GM19468 (cell line): ENCODE measurements around the gene ALG9.
A peak's percentile ranks its signal among the peaks of the same experiment; 100 is the strongest.

Source experiments
- ATAC-seq: cut with Tn5 transposase; IDR thresholded peaks from one replicate; pipeline ENCODE4 v1.9.1; 2021; ENCODE audit warnings: mild to moderate bottlenecking, moderate library complexity, moderate number of reproducible peaks; ENCODE audit not compliant: unreplicated experiment; ENCODE audit errors: extremely low read depth

Gene ALG9

DNA sequence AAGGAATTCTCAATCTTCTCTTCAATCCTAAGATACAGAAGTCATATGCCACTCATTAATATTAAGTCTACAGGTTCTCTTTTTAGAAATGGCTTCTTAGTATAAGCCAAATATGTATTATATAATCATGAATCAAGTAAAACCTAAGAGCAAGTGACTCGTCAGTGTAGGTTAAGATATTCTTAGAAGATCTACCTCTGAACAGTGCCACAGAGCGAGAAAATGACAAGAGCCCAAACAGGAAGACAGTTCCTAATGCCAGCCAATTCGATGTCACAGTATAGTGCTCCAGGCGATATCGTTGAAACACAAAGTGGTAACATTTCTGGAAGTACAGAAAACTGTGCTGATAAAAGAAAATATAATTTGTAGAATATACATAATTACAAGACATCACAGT lies 33.3 kb downstream of the ALG9 start:
- ATAC-seq = no peak

DNA sequence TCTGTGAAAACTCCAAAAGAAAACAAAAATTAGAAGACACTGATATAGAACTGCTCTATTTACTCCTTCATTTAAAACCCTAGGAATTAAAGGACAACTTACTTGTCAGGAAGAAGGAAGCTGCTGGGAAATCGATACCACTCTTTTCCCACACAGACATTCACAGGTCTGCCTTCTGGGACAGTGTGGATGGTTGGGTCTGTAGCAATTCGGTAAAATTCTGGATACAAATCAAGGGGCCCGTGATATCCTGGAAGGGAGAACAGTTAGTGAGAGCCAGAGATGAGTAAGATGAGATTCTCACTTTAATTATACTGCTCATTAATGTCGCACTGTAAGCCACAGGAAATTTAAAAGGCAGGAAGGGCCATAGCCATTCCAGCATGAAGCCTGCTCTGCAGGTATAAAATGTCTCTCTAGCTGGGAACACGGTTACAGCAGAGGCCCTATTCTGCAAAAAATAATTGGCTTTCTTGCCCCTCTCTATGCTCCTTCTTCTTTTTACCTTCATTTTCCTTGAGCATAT lies 34.0 kb downstream of the ALG9 start:
- no peak for ATAC-seq

DNA sequence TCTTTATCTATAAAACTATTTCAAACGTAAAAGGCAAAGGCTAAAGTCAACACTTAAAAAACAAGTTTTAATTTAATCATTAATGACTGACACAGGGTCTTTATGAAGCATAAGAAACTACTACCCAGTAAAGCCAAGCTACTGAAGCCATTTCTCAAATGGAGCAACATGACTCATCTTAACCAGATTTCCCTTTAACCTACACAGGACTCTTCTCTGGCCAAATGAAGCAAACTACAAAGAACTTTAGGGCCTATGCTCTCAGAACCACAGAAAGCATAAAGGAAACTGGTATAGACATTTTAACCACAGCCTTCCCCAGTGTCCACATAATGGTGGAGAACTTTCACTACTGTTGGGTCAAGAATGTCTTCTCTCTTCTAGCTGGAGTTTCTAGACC lies 34.7 kb downstream of the ALG9 start:
- peak; percentile 48 for ATAC-seq

DNA sequence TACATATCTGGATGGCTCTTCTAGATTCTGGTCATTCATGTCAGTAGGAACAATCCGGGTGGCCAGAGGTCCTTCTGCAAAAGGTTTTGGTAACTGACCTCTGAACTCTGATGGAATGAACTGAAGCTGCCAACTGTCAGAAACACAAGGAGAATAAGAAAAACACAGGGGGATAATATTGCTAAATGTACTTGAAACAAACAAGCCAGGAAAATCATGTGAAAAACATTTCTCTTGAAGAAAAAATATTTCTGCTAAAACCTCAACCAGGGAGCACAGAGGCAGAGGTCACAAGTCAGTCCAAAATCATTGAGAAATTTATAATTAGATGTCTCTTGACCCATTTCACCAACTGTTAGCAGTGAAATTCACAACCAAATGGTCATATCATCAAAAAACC lies 35.2 kb downstream of the ALG9 start:
- ATAC-seq = no peak

DNA sequence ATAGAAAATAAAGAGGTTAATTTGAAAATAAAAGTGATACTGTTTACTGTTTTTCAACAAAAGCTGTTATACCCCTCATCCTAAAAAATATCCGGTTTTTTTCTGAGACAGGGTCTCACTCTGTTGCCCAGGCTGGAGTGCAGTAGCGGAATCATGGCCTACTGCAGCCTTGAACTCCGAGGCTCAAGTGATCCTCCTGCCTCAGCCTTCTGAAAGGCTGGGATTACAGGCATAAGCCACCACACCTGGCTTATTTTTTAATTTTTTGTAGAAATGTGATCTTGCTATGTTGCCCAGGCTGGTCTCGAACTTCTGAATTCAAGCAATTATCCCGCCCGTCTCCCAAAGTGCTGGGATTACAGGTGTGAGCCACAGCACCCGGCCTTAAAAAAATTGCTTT lies 35.7 kb downstream of the ALG9 start:
- ATAC-seq = no peak

DNA sequence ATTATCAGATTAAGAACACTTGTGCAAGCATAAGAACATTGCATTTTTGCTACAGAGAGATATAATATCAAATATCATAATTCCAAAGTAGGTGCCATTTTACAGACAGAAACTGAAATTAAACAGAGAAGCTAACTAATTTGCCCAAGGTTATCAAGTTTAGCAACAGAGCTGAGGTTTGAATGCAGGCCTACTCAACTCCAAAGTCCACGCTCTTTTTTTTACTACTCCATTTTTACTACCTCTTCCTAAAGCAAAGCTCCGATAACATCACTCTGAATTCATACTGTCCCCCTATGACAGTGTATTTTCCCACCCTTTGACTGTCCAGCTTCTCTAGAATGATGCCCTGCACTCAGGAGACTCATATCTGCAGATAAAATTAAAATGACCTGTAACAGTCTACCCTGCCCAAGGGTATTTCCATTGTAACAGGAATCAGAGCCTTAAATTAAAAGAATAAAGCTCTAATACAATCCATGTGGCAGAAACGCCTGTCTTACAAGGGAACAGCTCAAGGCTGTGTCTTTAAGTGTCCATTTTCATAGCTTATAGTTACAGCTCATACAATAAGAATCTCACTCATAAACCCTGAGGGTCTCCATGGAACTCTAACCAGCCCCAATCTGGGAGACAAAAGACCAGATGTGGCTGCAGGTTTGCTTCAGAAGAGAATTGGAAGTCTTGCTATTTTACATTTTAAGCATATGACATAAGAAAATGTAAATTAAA lies 36.8 kb downstream of the ALG9 start:
- no peak for ATAC-seq

DNA sequence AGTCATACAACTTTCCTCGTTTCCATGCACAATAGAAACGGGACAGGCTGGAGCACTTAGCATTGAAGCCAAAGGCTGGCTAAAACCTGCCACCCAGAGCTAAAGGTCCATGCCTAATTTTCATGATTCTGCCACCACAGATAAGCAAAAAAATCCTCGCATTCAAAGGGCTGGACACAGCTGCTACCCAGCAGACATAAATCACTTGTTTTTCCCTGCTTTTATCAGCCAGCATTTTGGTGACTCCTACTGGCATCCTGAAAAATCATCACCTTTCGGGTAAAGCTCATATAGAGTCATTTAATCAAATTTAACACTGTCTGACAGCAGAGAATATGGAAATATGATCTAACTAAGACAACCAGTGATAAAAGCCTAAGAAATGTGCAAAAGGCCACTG lies 37.9 kb downstream of the ALG9 start:
- no peak for ATAC-seq

DNA sequence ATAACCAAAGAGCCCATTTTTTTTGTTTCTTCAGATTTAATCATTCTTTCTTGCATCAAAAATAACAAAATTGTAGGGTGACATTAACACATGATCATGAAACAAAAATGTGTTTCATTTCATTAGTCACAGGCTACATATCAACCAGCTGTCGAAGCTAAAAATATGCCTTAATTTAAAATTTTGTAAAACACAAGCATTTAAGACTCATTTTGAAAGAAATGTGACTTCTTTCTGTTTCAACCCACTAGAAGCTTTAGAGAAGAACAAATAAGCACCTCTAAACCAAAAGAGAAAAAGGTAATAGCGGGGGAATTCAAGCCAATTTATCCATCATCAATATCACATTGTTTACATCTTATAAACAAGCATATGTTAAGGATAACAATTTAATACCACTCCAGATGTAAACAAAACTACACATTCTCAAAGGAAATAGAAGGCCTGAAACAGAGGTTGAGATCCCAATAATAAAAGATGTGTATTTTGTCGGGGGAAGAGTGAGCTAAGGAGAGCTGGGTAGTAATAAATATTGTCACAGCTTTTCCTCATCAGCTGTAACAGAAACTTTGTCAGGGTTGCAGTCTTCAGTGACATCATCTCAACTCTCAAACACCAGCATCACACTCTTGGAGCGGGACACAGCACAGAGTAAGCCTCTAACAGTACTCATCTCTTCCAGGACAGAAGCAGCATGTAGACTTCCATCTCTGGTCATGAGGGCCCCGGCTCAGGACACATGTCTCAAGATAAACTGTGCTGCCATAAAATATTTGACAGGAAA lies 42.0 kb downstream of the ALG9 start:
- ATAC-seq = peak; percentile 35

DNA sequence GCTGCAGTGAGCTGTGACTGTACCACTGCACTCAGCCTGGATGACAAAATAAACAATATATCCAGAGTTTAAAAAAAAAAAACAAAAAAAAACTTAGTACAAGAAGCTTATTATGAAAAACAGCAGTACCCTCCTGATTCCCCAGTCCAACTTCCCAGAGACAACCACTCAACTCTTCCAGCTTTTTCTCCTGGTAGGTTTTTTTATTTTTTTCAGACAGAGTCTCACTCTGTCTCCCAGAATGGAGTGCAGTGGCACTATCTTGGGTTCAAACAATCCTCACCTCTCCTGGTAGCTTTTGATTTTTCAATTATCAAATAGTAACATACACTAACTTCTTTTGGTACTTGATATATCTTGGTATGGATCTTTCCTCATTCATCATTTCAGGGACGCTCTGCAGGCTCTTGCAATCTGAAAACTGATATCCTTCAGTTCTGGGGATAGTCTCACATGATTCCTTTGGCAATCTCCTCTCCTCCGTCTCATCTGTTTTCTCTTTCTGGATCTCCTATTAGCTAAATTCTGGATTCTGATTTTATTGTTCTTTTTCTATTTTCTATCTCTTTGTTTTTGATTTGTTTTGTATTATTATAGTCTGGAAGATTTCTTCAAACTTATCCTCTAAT lies 44.9 kb downstream of the ALG9 start:
- no peak for ATAC-seq

DNA sequence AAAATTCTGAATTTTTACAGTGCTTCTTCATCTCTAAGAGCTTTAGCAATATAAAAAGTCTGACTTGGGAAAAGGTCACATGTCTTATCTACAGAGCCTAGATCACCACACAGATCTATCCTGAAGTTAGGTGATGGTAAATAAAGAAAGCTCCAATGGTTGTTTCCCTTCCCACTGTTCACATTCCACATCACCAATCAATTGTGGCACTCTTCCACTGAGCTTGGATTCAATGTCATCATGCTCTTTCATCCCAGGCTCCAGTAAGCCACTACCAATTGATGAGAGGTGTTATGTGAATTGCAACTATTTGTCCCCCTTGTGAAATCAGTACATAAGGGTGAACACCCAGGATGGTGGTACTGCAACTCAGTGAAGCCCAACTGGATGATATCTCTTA lies 47.8 kb downstream of the ALG9 start:
- no peak for ATAC-seq

DNA sequence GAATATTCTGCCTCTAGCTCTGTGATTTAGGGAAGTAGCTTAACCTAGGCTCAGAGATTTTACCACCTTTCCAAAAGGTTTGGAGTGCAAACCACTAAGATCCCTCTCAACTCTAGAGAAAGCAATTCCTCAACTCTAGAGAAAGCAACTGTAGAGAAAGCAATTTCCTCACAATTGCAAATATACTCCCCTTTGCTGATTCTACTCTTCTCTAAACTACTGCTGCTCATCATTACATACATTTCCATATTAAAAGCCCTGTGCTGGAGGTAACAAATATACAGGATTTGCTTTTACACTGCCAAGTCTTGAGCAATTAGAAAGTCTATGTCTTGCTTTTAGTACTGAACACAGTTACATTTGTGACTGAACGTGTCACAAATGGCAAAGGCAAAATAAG lies 48.2 kb downstream of the ALG9 start:
- no peak for ATAC-seq

DNA sequence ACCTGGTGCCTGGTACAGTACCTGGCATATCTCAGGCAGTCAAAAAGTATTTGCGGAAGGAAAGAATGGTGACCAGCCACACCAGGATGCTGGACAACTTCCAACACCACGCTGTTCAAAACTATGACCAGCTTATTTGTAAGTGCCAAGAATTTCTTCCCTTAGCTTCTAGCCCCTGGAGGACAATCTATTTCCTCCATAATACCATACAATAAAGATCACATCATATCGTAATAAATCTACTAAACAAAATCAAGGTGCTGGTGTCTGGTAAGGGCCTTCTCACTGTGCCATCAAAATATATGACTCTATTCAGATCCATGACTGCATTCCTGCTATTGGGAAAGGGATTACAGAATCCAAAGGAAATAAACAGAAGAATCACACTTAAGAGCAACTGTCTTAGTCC lies 51.5 kb downstream of the ALG9 start:
- ATAC-seq = no peak

DNA sequence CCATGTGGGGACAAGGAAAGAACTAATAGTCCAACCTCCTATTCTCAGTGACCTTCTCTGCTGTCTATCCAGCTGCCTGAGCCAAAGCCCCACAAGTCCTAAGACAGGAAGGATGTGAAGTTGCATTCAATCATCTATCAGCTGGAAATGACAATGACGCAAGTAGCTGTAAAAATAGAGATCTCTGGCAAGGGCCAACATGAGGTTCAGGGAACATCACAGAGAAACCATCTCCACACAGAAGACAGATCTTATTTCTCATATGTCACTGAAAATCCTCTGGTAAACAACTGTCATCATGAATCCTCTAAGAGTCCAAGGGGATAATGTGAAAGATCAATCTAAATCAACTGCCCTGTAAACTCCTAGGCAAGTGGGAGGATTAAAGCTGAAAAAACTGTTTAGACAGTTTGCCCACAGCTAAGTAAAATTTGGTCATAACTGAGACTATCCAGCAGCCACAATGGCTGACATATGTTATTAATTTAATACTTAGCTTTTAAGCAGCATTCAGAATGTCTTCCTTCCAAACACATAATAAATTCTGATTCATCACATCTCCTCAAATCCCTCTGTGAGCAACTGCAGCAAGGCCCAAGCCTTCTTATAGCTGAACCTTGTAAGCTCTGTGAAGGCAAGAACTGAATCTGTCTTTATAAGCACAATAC lies 52.1 kb downstream of the ALG9 start:
- no peak for ATAC-seq

DNA sequence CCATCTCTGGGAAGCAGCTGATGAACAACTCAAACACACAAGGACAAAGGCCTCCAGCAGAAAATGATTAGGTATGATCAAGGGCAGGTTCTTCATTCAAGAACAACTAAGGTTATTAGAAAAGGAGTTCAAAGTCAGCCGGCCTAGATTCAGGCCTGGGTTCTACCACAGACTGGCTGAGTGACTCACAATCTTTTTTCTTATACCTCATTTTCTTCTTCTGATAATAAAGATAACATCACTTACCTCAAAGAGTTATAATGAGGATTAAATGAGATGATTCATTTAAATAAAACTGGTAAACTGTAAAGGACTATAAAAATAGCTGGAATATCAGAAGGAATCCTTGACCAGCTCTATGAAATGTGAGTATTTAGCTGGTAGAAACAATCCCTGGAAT lies 55.9 kb downstream of the ALG9 start:
- no peak for ATAC-seq

DNA sequence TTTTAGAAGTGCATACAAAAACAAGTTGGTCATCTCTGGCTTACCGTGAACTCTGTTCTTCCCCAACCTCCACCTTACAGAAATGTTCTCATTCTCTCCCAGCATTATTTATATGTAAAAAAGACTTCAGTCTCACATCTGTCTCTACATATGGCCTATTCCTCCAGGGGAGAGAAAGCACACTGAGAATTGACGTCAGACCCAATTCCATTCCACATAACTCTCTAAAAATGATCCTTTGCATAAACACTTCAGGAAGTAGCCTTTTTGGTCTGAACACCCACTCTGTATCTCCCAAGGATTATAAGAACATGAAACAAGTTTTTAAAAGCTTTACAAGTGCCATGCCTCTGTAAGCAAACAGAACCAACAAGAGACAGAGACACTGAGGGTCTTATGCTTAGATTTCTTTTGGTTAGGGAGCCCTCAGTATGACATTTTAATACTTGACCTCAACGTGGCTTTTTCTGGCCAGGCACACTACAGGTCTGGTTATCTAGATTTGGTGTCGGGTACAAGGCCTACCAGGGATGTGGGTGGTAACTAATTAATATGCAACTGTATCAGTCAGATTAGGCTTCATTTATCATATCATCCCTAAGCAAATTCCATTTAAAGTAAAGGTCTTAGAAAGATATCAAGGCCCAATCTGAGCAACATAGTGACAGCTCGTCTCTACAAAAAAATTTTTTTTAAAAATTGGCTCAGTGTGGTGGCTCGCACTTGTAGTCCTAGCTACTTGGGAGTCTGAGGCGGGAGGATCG lies 56.6 kb downstream of the ALG9 start:
- no peak for ATAC-seq

DNA sequence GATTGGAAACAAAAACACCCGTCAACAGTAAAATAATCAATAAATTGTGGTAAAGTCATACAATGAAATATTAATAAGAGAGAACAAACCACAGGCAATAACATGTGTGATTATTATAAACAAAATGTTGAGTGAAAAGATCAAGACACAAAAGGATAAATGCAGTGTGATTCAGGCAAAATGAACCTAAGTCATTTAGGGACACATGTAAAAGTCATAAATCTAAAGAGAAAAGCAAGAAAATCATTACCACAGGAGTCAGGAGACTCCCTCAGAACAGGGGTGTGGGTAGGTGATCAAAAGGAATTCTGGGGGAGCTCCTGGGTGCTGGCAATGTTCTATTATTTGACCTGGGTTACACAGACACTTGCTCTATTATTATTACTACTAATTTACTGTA lies 57.3 kb downstream of the ALG9 start:
- no peak for ATAC-seq

DNA sequence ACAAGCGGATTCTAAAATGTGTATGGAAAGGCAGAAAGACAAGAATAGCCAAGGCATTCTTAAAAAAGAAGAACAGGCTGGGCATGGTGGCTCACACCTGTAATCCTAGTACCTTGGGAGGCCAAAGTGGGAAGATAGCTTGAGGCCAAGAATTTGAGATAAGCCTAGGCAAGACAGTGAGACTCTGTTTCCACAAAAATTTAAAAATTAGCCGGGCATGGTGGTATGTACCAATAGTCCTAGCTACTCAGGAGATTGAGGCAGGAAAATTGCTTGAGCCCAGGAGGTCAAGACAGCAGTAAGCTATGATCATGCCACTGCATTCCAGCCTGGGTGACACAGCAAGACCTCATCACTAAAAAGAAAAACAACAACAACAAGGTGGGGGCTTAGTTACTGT lies 59.2 kb downstream of the ALG9 start:
- no peak for ATAC-seq

DNA sequence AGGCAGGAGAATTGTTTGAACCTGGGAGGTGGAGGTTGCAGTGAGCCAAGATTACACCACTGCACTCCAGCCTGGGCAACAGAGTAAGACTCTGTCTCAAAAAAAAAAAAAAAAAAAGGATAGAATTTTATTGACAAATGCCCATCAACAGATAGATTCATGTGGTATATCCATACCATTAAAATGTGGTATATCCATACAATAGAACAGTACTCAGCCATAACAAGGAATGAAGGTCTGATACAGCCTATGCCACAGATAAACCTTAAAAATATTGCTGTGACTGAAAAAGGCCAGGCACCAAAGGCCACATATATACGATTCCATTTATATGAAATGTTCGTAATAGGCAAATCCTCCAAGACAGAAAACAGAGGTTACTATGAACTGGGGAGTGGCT lies 59.9 kb downstream of the ALG9 start:
- ATAC-seq = no peak

DNA sequence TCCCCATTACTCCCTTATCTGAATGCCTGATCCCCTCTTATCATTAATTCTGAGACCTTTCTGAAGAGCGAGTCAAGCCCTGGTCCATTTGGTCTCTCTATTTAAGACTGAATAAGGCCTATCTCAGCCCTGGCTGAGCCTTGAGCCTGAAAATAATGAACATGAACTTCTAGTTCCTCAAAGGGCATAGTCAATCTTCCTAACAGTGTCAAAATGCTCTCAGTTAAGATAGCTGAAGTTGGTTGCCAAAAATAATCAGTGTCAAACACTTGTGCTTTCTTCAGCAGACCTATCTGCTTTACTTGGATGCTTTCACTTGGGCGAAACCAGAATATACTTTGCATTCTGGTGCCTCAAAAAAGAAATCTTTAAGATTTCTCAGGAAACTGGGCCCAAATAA lies 62.5 kb downstream of the ALG9 start:
- ATAC-seq = no peak

DNA sequence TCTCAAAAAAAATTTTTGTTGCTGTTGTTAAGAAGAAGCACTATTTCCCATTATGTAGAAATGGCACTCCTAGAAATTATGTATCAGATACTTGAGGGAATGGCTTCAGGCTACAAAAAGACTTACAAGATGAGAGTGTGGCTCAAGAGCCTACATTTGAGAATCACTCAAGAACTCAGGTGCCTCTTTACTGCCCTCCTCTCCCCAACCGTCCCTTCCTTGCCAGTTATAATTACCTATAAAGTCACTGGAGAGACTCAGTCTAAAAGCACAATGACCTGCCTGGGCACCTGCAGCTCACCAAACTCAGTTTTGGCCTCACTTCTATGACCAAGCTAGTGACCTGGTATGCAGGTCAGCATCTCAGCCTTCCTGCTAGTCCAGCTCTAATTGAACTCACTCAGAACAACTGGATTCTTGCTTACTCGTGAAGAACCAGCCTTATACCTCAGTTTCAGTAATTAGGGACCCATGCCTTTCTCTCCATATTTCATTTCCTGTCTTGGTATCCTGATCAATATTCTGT lies 63.3 kb downstream of the ALG9 start:
- ATAC-seq = no peak
